NK-92 (cell line): ENCODE measurements around the gene SLCO1A2.
"Not testable (repeated sequence)": the region's sequence is repeated elsewhere in the genome, so short reads cannot be mapped to it uniquely, and the experiment has no call there.

Experiments
- DNase-seq: peaks from one replicate; lab custom pipeline; 2025; ENCODE audit not compliant: unreplicated experiment; lab: John Stamatoyannopoulos, UW

Gene SLCO1A2, protein sequence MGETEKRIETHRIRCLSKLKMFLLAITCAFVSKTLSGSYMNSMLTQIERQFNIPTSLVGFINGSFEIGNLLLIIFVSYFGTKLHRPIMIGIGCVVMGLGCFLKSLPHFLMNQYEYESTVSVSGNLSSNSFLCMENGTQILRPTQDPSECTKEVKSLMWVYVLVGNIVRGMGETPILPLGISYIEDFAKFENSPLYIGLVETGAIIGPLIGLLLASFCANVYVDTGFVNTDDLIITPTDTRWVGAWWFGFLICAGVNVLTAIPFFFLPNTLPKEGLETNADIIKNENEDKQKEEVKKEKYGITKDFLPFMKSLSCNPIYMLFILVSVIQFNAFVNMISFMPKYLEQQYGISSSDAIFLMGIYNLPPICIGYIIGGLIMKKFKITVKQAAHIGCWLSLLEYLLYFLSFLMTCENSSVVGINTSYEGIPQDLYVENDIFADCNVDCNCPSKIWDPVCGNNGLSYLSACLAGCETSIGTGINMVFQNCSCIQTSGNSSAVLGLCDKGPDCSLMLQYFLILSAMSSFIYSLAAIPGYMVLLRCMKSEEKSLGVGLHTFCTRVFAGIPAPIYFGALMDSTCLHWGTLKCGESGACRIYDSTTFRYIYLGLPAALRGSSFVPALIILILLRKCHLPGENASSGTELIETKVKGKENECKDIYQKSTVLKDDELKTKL

DNA sequence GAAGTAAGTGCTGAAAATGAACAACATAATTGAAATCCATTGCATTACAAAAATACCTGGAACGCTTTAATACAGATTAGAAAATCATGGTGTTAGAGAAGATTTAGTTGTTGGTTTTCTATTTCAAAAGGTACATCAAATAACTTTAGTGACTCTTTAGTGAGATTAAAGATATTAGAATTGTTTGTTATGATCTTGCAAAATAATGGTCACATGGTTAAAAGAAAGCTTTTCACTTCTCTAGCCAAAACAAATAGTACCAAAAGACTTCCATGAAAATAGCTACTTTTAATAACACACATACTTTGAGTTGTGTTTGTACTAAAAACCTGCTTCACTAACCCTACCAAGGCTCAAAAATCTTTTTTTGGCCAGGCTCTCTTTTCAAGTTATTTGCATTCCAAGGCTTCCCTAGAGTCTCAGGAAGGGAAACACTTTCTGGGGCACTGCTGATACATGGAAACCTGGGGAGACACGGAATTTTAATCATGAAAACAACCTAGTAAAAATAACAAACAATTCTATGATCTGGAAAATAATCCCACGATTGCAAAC is at the start of gene SLCO1A2:
TSS of gene SLCO1A2 (minus strand) at position 147 of the 555 bp plus-strand sequence. CDS start 270 bp downstream, outside the sequence.
- DNase-seq = no peak

DNA sequence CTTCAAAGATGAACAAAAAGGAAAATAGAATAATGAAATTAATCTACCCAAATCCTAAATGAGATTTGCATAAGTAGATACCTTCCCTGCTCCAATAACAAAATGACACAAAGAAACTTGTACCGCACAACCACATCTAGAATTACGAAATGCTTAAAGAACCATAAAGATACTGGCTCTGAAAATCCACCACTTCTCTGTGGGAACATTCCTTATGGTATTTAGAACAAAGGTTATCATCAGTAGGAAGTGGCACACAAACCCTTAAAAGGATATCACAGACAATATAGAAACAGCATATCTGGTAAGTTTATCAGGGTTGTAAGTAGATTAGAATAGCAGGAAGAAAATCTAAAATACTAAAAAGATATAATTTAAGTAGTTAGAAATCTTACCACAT is 49.5 kb upstream of the SLCO1A2 start:
- no peak for DNase-seq

DNA sequence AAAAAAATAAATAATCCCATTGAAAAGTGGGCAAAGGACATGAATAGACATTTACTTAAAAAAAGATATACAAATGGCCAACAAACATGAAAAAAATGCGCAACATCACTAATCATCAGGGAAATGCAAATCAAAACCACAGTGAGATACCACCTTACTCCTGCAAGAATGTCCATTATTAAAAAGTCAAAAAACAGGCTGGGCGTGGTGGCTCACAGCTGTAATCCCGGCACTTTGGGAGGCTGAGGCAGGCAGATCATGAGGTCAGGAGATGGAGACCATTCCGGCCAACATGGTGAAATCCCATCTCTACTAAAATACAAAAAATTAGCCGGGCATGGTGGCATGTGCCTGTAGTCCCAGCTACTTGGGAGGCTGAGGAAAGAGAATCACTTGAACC is 46.6 kb upstream of the SLCO1A2 start:
- DNase-seq = not testable (repeated sequence)

DNA sequence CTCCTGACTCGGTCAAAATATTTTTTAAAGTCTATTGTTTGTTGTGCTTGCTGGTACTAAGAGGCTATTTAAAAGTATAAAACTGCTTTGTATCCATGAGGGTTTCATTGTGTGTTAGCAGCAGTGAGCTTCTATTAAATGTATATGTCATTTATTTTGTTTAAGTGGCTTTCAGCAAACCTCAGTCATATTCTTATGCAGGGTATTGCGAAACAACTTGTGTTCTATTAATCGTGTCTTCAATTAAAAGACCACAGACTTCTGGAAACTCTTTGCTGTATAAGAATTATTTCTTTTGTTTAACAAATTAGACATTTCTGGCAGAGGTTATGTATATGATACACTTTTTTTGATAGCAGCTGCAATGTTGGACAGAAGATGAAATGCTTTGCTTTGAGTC is 44.5 kb upstream of the SLCO1A2 start:
- no peak for DNase-seq

DNA sequence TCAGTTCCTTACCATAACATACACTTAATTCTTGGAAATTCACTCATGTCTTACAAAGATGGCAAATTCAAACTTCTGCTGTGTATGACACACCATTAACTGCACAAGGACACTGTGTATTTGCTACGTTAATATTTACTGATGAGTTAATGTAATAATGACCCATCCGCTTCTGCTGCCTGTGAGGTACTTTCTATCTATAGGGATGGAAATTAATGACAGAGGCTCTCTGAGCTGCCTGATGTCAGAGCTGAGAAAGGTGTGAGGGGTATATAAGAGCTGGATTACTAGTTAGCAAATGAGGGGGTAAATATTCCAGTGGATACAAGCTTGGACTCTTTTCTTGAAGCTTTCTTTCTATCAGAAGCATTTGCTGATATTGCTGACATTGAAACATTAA is 37.9 kb upstream of the SLCO1A2 start, which contains the start of gene IAPP:
TSS of gene IAPP (plus strand) at position 301 of the 400 bp plus-strand sequence. CDS start 450 bp downstream, outside the sequence.
- no peak for DNase-seq

DNA sequence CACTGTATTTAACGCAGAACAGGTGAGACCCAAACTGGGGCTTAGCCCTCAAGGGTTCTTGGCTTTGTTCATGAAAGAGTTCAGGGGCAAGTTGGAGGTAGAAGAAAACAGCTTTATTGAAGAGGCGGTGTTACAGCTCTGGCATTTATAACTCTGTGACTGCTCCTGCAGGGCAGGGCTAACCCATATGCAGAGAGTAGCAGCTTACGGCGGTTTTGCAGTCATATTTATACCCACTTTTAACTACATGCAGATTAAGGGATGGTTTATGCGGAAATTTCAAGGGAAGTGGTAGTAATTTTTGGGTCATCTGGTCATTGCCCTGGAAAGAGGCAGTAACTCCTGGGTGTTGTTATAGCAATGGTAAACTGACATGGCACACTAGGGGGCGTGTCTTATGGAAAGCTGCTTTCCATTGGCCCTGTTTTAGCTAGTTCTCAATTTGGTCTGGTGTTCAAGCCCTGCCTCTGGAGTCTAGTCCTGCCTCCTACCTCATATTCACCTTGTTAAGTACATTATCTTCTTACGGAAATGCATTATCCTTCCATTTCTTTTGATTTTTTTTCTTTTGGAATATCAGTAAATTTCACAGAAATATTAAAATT is 36.2 kb upstream of the SLCO1A2 start:
- DNase-seq = no peak

DNA sequence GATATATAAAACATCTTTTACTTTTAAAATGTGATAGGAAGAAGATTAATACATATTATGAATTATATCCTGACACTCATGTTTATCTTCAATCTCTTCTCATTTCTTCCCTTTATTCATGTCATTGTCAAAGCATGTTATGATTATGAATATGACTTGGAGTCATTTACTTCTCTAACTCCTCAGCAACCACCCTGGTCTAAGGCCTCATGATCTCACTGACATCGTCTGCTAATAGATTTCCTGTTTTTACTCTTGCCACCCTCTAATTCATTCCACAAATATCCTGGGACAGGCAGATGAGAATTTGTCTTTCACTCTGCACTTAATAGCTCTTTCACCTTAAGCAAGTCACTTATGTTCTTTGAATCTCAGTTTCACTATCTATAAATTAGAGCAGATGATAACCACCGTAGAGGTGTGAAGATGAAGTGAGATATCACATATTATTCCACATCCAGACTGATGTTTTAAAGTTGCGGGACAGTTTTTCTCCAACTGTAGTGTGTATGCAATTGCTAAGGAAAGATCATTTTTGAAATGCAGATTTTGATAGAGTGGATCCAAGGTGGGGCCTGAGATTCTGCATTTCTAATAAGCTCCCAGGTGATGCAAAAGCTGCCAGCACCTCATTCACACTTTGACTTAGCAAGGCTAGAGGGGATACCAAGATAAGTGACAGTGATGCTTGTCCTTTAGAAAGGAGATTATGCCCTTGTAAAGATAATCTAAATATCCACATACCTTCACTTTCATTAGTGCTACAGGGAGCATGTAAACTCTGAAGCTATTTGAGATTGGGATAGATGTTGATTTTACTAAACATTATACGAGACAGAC is 34.6 kb upstream of the SLCO1A2 start:
- DNase-seq = no peak

DNA sequence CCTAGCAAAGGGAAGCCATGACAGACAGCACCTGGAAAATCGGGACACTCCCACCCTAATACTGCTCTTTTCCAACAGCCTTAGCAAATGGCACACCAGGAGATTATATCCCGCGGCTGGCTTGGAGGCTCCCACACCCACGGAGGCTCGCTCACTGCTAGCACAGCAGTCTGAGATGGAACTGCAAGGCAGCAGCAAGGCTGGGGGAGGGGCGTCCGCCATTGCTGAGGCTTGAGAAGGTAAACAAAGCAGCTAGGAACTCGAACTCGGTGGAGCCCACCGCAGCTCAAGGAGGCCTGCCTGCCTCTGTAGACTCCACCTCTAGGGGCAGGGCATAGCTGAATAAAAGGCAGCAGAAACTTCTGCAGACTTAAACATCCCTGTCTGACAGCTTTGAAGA is 25.9 kb upstream of the SLCO1A2 start:
- DNase-seq = not testable (repeated sequence)

DNA sequence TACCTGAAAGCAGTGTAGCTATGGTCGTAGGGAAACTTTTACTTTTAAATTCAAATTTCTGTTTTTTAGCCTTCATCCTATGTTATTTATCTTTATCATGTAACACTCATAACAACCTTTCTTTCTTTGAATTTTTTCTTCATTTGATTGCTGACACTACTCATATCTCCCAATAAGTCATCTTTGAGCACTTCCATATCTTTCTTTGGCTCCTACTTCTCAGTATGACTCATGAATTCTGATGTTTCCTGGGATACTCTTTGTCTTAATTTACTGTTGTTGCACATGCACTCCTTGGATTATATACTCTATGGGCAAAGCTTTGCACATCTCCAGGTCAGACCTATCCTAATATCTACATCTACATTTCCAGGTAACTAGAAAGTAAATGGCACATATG is 19.9 kb upstream of the SLCO1A2 start:
- DNase-seq = no peak

DNA sequence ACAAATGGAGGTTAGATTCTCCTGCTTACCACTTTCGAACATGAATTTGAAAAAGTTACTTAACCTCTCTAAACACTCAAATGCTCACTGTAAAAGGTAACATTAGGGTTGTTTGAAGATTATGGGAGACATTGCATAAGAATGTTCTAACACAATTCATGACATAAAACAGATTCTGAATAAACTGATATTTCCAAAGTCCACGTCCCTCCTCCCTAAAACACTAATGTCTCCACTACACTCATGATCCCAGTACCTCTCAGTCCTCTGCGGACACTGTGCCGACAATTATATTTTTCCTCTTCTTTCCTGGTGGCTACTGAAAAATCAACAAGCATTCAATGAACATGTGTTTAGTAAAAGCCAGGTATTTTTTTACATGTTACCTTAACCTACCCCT is 19.2 kb upstream of the SLCO1A2 start:
- DNase-seq = no peak

DNA sequence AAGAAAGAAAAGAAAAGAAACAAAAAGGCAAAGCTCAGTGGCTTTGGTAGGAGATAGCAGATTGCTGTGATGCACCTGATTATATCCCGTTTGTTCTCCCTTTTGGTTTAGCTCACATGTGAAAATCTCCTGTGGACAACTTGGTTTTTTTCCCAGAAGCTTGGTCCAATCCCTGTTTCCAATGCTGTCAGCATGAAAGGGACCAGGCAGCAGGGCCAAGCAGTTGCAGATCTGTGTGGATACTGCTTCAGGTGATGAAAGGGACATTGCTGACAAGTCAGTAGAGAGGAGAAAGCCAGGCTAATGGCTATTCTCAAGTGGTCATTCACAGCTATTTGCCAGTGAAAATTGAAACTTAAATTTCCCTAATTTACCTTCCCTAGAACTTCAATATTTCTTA is 18.8 kb upstream of the SLCO1A2 start:
- no peak for DNase-seq

DNA sequence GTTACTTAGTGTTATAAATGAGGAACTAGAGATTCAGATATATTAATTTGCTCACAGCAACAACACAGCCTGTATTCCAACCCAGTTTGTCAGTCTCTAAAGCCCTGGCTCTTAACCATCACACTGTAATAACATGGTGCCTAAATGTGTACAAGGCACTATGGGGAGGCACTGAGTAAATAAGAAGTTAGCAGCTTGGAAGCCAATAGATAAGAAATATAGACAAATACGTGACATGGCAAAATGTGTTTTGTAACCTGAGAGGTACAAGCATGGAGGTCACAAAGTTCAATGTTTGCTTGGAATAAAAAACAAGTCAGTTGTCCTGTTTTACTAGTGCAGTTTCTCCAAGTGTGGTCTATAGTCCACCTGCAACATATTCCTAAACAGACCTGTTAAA is 16.3 kb upstream of the SLCO1A2 start:
- DNase-seq = no peak

DNA sequence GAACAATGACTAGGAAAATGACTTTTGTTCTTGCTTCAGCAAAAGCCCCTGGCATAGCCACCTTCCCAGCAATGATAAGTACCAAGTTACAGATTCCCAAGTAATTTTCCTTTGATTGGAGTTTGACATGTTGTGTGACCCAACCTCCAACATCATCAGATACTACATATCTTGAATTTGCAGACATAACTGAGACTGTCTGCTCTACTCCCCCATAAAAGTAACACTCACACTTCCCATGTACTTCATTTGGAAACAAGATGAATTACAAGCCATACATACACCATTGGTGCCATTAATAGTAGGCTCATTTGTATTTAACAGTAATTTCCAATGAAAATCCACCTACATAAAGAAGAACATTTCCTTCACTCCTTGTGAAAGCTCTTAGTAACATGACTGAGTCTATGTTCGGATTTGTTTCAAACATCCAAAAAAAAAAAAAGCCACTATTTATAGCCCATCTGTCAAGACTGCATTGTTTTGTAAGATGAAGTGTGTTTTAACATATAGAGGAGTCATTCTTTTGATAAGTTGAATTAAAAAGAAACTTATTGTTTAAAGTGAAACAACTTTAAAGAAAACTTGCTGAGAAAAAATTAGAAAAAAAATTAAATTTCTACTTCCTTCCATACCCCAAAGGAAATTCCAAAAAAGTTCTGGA is 12.0 kb upstream of the SLCO1A2 start:
- no peak for DNase-seq

DNA sequence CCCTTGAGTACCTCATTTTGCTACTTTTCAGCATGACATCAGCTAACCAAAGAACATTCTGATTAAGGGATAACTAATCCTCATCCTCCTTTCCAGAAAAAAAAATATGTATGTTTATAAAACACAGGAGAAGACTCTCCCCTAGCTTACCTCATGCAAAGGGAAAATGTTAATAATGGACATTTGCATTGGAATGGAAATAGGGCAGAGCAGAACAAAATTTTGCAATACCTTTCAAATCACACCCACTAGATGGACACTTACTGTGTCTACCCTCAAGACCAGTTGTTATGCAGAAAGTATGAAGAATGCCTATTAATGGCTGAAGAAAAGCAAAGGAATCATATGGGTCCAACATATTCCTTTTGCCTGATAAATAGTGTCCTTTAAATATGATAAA is 8.9 kb upstream of the SLCO1A2 start:
- DNase-seq = no peak

DNA sequence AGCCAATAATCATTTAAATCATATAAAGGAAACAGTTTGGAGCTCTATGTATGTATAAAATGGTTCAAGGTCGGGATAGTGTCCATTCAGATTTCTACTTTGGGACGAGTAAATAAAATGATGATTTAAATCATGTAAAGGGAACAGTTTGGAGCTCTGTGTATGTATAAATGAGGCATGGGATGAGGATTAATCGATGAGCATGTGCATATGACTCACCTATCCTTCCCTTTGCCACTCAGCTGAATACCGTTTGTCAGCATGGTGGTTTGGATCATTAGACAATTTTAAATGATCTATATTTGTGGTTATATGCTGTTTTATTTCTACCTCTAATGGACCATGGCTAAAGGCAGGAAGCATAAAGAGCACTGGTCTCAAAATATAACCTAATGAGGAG is 7.1 kb upstream of the SLCO1A2 start:
- no peak for DNase-seq

DNA sequence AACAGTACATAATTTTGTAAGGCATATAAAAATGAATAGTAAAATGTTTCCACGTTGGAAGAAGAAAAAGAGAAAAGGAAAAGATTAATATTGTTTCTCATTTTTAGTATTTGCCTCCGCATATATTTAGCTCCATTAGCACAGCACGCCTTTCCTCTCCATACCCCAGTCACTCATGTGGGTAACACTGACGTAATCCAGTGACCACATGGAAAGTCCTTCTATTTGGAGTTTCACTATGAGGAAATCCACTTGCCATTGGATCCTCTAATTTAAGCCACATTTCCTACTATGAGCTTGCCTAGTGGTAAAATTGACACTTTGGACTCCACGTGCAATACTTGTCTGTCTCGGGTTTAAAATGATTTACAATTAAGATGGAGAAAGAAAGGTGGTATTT is 5.7 kb upstream of the SLCO1A2 start:
- no peak for DNase-seq

DNA sequence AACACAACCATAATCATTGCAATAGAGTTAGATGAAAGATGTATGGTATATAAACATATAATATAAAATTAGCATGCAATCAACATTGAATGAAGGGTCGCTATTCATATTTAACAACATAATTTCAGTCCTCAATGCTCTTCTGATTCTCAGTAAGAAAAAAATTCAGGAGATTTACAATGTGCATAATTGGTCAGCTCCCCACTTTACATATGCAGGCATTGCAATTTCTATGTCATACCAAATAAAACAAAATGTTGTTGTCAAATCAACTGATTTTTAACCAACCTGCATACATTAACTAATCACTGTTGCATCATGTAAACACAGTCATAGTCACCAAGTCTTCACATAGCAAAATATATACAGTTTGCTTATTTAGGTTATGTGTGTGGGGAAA is 5.2 kb upstream of the SLCO1A2 start:
- no peak for DNase-seq

DNA sequence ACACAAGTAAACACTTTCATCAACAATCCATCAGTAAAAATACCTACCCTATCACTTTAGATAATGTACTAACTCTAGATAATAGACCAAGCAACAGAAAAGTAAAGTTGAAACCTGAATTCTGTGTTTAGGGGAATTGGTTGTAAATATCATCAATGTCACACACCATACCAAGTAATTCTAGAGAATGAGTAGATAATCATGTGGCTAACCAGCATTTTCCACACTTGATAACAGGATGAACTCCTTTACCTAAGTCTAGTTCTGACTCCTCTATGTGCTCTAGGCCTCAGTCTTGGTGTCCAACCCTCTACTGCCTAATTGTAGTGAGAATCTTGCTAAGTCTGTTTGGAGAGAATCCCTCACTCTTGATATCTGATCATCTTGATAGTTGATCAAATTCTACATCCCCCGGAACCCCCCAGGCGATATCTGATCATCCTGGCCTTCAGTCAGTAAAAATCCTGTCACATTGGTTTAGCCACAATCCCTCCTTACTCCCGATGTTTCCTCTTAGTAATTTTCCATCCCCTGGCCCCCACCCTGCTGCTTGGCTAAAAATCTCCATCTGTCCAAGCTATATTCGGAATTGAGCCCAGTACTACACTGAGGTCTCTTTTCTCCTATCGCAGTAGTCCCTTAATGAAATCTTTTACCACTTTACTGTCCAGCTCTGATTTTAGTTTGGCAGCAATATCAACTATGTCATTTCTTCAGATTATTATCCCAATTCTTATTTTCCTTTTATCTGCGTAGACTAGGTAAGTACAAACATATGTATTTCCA is 3.4 kb upstream of the SLCO1A2 start:
- no peak for DNase-seq

DNA sequence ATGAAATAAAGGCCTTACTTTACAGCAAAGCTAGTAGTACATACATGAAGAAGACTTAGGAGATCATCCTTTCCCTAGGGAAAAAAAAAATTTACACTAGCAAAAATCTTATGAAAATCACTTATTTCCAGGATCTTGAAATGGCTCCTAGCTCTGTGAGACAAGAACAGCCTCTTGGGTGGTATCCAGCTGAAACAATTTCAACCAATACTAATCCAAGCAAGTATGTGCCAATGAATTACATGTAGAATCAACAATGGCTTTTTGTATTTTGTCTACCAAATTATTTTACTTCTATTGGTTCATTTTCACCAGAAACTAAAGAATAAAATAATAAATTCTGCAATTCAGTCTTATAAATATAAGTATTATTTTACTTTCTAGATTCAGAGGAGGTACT is 2.7 kb upstream of the SLCO1A2 start:
- no peak for DNase-seq

DNA sequence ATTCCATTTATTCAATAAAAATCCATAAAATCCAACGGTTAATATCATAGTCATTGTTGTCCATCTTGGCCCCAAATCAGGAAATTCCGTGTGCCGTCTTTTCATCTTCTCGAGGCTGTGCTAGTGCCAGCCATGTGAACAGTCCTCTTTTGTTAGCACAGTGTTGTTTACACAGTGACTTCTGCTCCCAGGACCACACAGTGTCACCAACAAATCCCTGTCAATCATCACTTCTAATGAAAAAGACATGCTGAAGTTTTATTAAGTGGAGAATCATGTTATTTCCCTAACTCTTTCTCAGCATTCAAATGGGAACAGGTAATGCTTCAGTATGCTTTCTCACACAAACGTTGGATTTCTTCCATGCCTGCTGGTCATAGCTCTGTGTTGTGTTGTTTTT is 1.9 kb upstream of the SLCO1A2 start:
- no peak for DNase-seq
